Gastrocnemius medialis (tissue), 4 donors: ENCODE measurements around the gene WFDC12.

Experiments
- CTCF ChIP-seq, 5 experiments: fragments of 450-650 bp in 3 of 5; fragments of 200-600 bp in 2 of 5; sonication (generic) in 2 of 5; IDR thresholded peaks in 4 of 5; conservative IDR thresholded peaks in 1 of 5; 1 replicate in 4 of 5; 2 replicates in 1 of 5; pipeline ENCODE4 v1.5.1; 2016 to 2019; ENCODE audit warnings: antibody characterized with exemption in 5 of 5, mild to moderate bottlenecking in 3 of 5, moderate library complexity in 3 of 5
- POLR2A ChIP-seq, 2 donors: fragments of 450-650 bp; IDR thresholded peaks; one replicate each; pipeline ENCODE4 v1.6.1; 2017; ENCODE audit warnings: antibody characterized with exemption in 2 of 2, mild to moderate bottlenecking in 2 of 2, moderate library complexity in 2 of 2

GRCh38 chr20:45163083-45163803, 39.0 kb upstream of the WFDC12 start:
- TF ChIP-seq CTCF (IDR thresholded peaks at IDR 0.05 in 4 of 5, conservative IDR thresholded peaks at IDR 0.05 in 1 of 5) (no peak), POLR2A (IDR thresholded peaks at IDR 0.05) (no peak)
